OCI-LY7 (cell line): ENCODE measurements around the gene CHD8. TPM values are rescaled to one million over a fixed set of nuclear protein-coding genes. Genes with fewer than 3 reads are reported as not detected.

Experiments
- BruUV-seq: library from RNA; stranded (reverse); fragments of 400-500 nt; replicated peaks from 2 replicates; lab custom pipeline; 2021; lab: Mats Ljungman, UMichigan
- CTCF ChIA-PET: fragments of 300-600 bp; sonication (Branson Sonifier 250); formaldehyde crosslinking; loops from one replicate; lab custom pipeline; 2022; ENCODE audit warnings: antibody characterized with exemption; ENCODE audit not compliant: unreplicated experiment; lab: Charles Lee
- POLR2A ChIA-PET: fragments of 300-600 bp; sonication (Branson Sonifier 250); formaldehyde crosslinking; loops from one replicate; lab custom pipeline; 2022; ENCODE audit warnings: antibody characterized with exemption; lab: Charles Lee
- DNase-seq: peaks from one replicate; pipeline ENCODE4 v3.0.0-alpha.2; 2015; ENCODE audit warnings: low spot score
- H2AFZ ChIP-seq: fragments of 200-600 bp; sonication (generic), shearing (Covaris generic); 2 replicates; pipeline ENCODE4 v1.6.1; 2014; ENCODE audit warnings: mild to moderate bottlenecking, antibody characterized with exemption, low read length, moderate library complexity
- H3K27ac ChIP-seq: fragments of 200-600 bp; sonication (generic); 2 replicates; pipeline ENCODE4 v1.5.1; 2014; ENCODE audit warnings: mixed run types, low read depth, mild to moderate bottlenecking, moderate library complexity, low read length, inconsistent platforms; ENCODE audit not compliant: poor library complexity, severe bottlenecking
- H3K36me3 ChIP-seq: fragments of 200-600 bp; sonication (generic); 2 replicates; pipeline ENCODE4 v1.6.1; 2014; ENCODE audit warnings: mild to moderate bottlenecking, antibody characterized with exemption, low read length, moderate library complexity, mixed read lengths; ENCODE audit not compliant: insufficient read depth
- H3K4me1 ChIP-seq: fragments of 200-600 bp; sonication (generic); 2 replicates; pipeline ENCODE4 v1.5.1; 2014; ENCODE audit warnings: mild to moderate bottlenecking, low read length; ENCODE audit not compliant: insufficient read depth, poor library complexity, severe bottlenecking
- H3K4me2 ChIP-seq: fragments of 200-600 bp; sonication (generic); 2 replicates; pipeline ENCODE4 v1.6.1; 2014; ENCODE audit warnings: mild to moderate bottlenecking, low read length
- H3K4me3 ChIP-seq: fragments of 200-600 bp; sonication (generic); 2 replicates; pipeline ENCODE4 v1.5.1; 2014; ENCODE audit warnings: mild to moderate bottlenecking, low read depth, low read length; ENCODE audit not compliant: poor library complexity, severe bottlenecking
- H3K79me2 ChIP-seq: fragments of 200-600 bp; sonication (generic); 2 replicates; pipeline ENCODE4 v1.6.1; 2016; ENCODE audit warnings: low read depth, mild to moderate bottlenecking, low read length, moderate library complexity, mixed read lengths; ENCODE audit not compliant: insufficient read depth
- H3K9me2 ChIP-seq: fragments of 200-600 bp; sonication (generic); 2 replicates; pipeline ENCODE4 v1.6.1; 2016; ENCODE audit warnings: mild to moderate bottlenecking, low read length, mixed read lengths; ENCODE audit not compliant: insufficient read depth
- H3K9me3 ChIP-seq: fragments of 200-600 bp; sonication (generic); 2 replicates; pipeline ENCODE4 v1.6.1; 2014; ENCODE audit warnings: mild to moderate bottlenecking, mixed run types, low read length, mixed read lengths
- H4K20me1 ChIP-seq: fragments of 200-600 bp; sonication (generic); 2 replicates; pipeline ENCODE4 v1.6.1; 2014; ENCODE audit warnings: mild to moderate bottlenecking, antibody characterized with exemption, low read length, moderate library complexity, mixed read lengths; ENCODE audit not compliant: insufficient read depth
- EZH2phosphoT487 ChIP-seq: fragments of 200-600 bp; sonication (generic); IDR thresholded peaks from 2 replicates; pipeline ENCODE4 v1.6.1; 2018; ENCODE audit warnings: low read depth, borderline replicate concordance, mild to moderate bottlenecking, mixed run types, antibody characterized with exemption, low read length, moderate library complexity, mixed read lengths
- intact Hi-C: fragments of 100-400 bp; cut with micrococcal nuclease; formaldehyde crosslinking; loops from one replicate; pipeline ENCODE4 v1.10.0; 2022; ENCODE audit not compliant: unreplicated experiment
- total RNA-seq, 2 experiments: library from RNA; depleted of rRNA in 1 of 2; stranded (reverse); fragments of >200 nt in 1 of 2; shearing (Covaris generic) in 1 of 2; gene quantifications; 2 replicates each; pipeline ENCODE4 v1.2.3, GENCODE V29; 2014 to 2022
- TF ChIP-seq, protein P1 (sequence below): fragments of 200-600 bp; sonication (generic); conservative IDR thresholded peaks from 2 replicates; pipeline ENCODE4 v1.5.1; 2014; ENCODE audit warnings: mild to moderate bottlenecking, antibody characterized with exemption, low read length, moderate library complexity, mixed read lengths

Gene CHD8
- total RNA-seq, 2 experiments from 2014 or later, result 64.1 to 115 TPM

DNA sequence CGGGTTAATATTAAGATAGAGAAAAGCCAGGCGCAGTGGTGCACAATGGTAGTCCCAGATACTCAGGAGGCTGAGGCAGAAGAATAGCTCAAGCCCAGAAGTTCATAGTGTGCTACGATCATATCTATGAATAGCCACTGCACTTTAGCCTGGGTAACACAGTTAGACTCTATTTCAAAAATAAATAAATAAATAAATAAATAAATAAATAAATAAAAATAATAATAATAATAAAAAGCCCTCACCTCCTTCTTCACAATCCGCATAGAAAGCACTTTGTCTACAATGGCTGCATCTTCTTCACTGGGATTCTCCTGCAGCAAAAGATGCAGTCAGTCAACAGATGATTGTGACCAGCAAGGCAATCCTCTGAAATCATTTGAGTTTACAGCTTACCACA is 40.6 kb downstream of the CHD8 start:
- intact Hi-C loops, result no loop called here
- BruUV-seq, result no TSS peak
- H3K79me2 ChIP-seq, result no peaks in the 10 kb centered on the region
- no peak overlapping the region for H3K27ac ChIP-seq
- TF ChIP-seq EZH2phosphoT487, result no peak
- TF ChIP-seq, protein P1, sequence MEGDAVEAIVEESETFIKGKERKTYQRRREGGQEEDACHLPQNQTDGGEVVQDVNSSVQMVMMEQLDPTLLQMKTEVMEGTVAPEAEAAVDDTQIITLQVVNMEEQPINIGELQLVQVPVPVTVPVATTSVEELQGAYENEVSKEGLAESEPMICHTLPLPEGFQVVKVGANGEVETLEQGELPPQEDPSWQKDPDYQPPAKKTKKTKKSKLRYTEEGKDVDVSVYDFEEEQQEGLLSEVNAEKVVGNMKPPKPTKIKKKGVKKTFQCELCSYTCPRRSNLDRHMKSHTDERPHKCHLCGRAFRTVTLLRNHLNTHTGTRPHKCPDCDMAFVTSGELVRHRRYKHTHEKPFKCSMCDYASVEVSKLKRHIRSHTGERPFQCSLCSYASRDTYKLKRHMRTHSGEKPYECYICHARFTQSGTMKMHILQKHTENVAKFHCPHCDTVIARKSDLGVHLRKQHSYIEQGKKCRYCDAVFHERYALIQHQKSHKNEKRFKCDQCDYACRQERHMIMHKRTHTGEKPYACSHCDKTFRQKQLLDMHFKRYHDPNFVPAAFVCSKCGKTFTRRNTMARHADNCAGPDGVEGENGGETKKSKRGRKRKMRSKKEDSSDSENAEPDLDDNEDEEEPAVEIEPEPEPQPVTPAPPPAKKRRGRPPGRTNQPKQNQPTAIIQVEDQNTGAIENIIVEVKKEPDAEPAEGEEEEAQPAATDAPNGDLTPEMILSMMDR, result no peak
- H4K20me1 ChIP-seq, result no peaks in the 10 kb centered on the region
- ChIA-PET POLR2A (interaction anchor here (0.6 kb wide), 1 partner anchor 30 kb away, joined by 7 read pairs; no protein-coding TSS in a partner anchor), CTCF (no interaction called here)
- no peak overlapping the region for H3K4me3 ChIP-seq
- no peak overlapping the region for H2AFZ ChIP-seq
- no peaks in the 10 kb centered on the region for H3K9me3 ChIP-seq
- H3K4me1 ChIP-seq, result no peaks in the 10 kb centered on the region
- peaks cover 85% of the 10 kb centered on the region for H3K36me3 ChIP-seq
- DNase-seq, result no peak
- H3K9me2 ChIP-seq, result no peaks in the 10 kb centered on the region
- H3K4me2 ChIP-seq, result no peak overlapping the region

DNA sequence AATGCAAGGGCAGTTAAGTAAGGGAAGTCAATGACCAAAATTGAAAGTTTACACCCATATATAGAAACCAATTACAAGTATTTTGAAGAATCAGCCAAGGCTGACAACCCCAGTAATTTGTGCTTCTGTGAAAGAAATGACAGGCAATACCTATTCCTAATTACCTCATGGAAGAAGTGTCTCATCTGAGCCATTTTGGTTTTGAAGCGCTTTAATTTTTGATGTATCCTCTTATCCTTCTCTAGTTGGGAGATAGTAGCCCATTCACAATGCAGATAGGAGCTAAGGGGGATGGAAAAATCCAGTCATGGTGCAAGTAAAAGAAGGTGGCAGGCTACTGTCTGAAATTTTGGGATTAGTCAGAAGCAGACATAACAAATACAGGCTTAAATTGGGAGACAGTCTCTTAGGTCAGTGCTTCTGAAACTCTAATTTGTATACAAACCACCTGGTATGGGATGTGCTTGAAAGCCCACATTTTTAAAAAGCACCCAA is 41.7 kb downstream of the CHD8 start:
- Histone ChIP-seq H3K4me1 (no peaks in the 10 kb centered on the region), H3K9me3 (no peaks in the 10 kb centered on the region), H2AFZ (no peak overlapping the region), H3K9me2 (no peaks in the 10 kb centered on the region), H3K4me2 (no peak overlapping the region), H4K20me1 (no peaks in the 10 kb centered on the region), H3K27ac (no peak overlapping the region), H3K36me3 (peaks cover 87% of the 10 kb centered on the region), H3K79me2 (no peaks in the 10 kb centered on the region), H3K4me3 (no peak overlapping the region)
- POLR2A ChIA-PET, result interaction anchor here (1.1 kb wide), 1 partner anchor 53 kb away, joined by 4 read pairs; no protein-coding TSS in a partner anchor
- BruUV-seq, result no TSS peak
- no peak for DNase-seq
- no peak for TF ChIP-seq EZH2phosphoT487
- intact Hi-C loops, result no loop called here
- CTCF ChIA-PET, result no interaction called here

DNA sequence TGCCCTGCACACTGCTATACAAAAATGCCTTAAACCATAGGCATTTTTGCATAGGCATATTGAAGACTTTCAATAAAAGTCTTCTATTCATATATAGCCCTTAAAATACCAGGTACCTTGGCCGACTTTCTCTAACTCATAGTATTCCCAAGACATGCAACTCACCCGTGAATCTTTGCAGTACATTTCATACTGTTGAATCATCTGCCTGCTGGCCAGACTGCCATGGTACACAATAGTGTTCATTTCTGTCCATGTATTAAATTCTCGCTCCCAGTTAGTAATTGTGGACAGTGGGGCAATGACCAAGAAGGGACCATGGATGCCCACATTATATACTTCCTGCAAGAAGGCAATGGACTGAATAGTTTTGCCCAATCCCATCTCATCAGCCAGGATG is 47.8 kb downstream of the CHD8 start:
- DNase-seq, result no peak
- Histone ChIP-seq H3K4me1 (no peaks in the 10 kb centered on the region), H3K4me3 (no peak overlapping the region), H3K27ac (no peak overlapping the region), H3K79me2 (no peaks in the 10 kb centered on the region), H3K4me2 (no peak overlapping the region), H3K36me3 (peaks cover 95% of the 10 kb centered on the region), H2AFZ (no peak overlapping the region), H3K9me3 (no peaks in the 10 kb centered on the region), H3K9me2 (no peaks in the 10 kb centered on the region), H4K20me1 (no peaks in the 10 kb centered on the region)
- TSS peak; percentile 39 for BruUV-seq
- CTCF ChIA-PET, result no interaction called here
- TF ChIP-seq, protein P1, result no peak
- intact Hi-C loops, result no loop called here
- POLR2A ChIA-PET, result interaction anchor here (0.6 to 0.9 kb wide), 3 partner anchors 38 to 382 kb away, joined by 3 to 4 read pairs (median 4); no protein-coding TSS in a partner anchor
